ENCODE measurements around the gene GRAMD2B.

The GRAMD2B gene

DNA sequence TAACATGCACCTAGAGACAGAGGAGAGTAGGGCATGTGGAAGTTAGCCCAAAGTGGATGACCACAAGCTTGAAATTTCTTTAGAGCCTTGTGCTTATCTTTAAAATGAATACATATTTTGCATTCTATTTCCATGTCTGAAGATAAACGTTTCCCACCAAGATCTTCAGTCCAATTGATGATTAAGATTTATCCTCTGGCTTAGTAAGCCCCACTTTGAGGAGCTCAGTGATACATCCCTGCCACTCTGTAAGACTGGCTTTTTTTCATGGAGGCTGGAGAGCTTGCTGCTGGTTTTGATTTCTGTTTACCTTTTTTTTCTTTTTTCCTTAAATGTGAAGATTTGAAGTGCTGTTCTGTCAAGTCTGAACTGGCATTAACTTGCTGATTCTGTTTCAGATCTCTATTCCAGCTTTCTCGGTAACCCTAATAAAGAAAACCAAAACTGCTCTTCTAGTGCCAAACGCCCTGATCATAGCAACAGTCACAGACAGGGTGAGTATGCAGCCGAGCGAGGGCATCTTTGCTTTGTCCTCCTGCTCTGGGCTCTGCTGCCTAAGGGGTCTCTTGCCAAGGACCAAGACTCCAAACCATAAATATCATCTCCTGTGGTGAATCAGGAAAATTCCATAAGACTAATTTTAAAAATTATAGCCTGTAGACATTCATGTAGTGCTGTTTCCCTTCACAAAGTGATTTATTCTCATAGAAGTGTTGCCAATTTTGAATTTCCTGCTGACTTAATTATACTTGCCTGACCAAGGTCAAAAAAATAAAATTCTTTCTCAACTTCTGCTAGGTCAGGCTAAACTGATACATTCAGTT is 54.3 kb downstream of the GRAMD2B start:
- Histone ChIP-seq H3K36me3 (ENCODE audit: insufficient read depth, low read length) (no peaks in the 10 kb centered on the region), H3K4me1 (ENCODE audit: insufficient read depth, low read length) (no peaks in the 10 kb centered on the region), H2AFZ (ENCODE audit: low read depth, low read length) (no peak overlapping the region), H3K9me3 (ENCODE audit: low read length) (no peaks in the 10 kb centered on the region), H3K4me3 (ENCODE audit: low read length) (no peak overlapping the region), H3K27me3 (ENCODE audit: insufficient read depth, low read length) (no peaks in the 10 kb centered on the region)

DNA sequence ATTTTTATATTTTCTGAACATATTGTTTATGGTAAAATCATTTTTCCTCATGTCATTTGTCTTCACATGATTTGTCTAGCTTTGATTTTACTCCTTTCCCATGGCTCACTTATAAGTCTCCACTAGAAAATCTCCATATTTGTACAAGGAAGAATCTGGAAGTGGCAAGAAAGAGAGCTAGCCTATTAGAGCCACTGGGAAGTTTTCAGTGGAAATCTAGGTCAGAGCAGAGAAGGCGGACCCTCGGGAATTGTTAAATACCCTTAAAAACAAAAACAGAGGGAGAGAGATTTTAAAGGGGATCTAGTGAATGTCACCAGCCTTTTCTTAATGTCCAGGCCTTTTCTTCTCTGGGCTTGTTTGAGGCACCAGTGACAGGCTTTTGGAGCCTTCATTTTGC is 56.6 kb downstream of the GRAMD2B start:
- Histone ChIP-seq H2AFZ (ENCODE audit: low read depth, low read length) (no peak overlapping the region), H3K27me3 (ENCODE audit: insufficient read depth, low read length) (no peaks in the 10 kb centered on the region), H3K36me3 (ENCODE audit: insufficient read depth, low read length) (no peaks in the 10 kb centered on the region), H3K4me3 (ENCODE audit: low read length) (no peak overlapping the region), H3K4me1 (ENCODE audit: insufficient read depth, low read length) (no peaks in the 10 kb centered on the region), H3K9me3 (ENCODE audit: low read length) (no peaks in the 10 kb centered on the region)

DNA sequence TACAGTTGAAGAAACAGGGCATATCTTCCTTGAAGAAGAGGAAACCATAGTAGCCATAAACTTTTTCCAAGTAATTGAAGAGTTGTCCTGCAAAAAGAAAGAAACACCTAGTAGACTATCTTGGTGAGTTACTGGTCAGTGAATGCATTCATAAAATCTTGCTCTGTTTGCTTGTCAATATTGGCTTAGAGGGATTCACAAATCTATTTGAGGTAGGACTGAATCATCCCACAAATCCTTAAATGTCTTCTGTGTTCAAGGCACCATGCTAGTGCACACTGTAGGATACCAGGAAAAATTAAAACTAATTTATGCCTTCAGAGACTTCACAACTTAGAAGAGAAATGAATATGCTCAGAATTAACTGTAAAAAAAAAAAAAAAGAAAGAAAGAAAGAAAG is 57.6 kb downstream of the GRAMD2B start:
- H2AFZ ChIP-seq (ENCODE audit: low read depth, low read length) = no peak overlapping the region
- no peaks in the 10 kb centered on the region for H3K36me3 ChIP-seq (ENCODE audit: insufficient read depth, low read length)
- H3K4me3 ChIP-seq (ENCODE audit: low read length) = no peak overlapping the region
- no peaks in the 10 kb centered on the region for H3K4me1 ChIP-seq (ENCODE audit: insufficient read depth, low read length)
- no peaks in the 10 kb centered on the region for H3K9me3 ChIP-seq (ENCODE audit: low read length)
- H3K27me3 ChIP-seq (ENCODE audit: insufficient read depth, low read length) = no peaks in the 10 kb centered on the region

DNA sequence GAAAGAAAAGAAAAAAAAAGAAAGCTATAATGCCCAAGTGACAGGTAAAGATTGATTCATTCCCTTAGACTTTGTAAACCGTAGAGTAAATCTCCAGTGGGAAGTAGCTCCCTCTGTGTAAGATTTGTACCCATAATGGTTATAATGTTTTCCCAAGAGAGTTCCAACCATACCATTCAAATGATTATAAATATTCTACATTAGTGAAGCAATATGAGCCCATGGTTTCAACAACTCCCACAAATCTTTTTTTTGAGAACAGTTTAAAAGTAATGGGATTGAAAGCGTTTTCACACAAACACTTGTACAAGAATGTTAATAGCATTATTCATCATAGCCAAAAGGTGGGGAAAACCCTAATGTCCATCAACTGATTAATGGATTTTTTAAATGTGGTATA is 58.0 kb downstream of the GRAMD2B start:
- H3K4me3 ChIP-seq (ENCODE audit: low read length) = no peak overlapping the region

GRCh38 chr5:126482591-126482990 is 59.4 kb downstream of the GRAMD2B start:
- H2AFZ ChIP-seq (ENCODE audit: low read depth, low read length) = no peak overlapping the region
- H3K9me3 ChIP-seq (ENCODE audit: low read length) = no peaks in the 10 kb centered on the region
- H3K4me3 ChIP-seq (ENCODE audit: low read length) = no peak overlapping the region
- no peaks in the 10 kb centered on the region for H3K27me3 ChIP-seq (ENCODE audit: insufficient read depth, low read length)
- H3K36me3 ChIP-seq (ENCODE audit: insufficient read depth, low read length) = no peaks in the 10 kb centered on the region
- no peaks in the 10 kb centered on the region for H3K4me1 ChIP-seq (ENCODE audit: insufficient read depth, low read length)

More for the DNA sequence above, 58.0 kb downstream of the GRAMD2B start:
- no peaks in the 10 kb centered on the region for H3K9me3 ChIP-seq (ENCODE audit: low read length)
- no peaks in the 10 kb centered on the region for H3K36me3 ChIP-seq (ENCODE audit: insufficient read depth, low read length)
- no peak overlapping the region for H2AFZ ChIP-seq (ENCODE audit: low read depth, low read length)
- H3K4me1 ChIP-seq (ENCODE audit: insufficient read depth, low read length) = no peaks in the 10 kb centered on the region
- no peaks in the 10 kb centered on the region for H3K27me3 ChIP-seq (ENCODE audit: insufficient read depth, low read length)

GRCh38 chr5:126483156-126483555 is 59.9 kb downstream of the GRAMD2B start:
- Histone ChIP-seq H3K4me3 (ENCODE audit: low read length) (no peak overlapping the region), H2AFZ (ENCODE audit: low read depth, low read length) (no peak overlapping the region), H3K36me3 (ENCODE audit: insufficient read depth, low read length) (no peaks in the 10 kb centered on the region), H3K9me3 (ENCODE audit: low read length) (no peaks in the 10 kb centered on the region), H3K27me3 (ENCODE audit: insufficient read depth, low read length) (no peaks in the 10 kb centered on the region), H3K4me1 (ENCODE audit: insufficient read depth, low read length) (peaks cover 1% of the 10 kb centered on the region)

- Histone ChIP-seq H3K4me1 (ENCODE audit: insufficient read depth, low read length) (peaks cover 11% of the 10 kb centered on the region), H2AFZ (ENCODE audit: low read depth, low read length) (no peak overlapping the region), H3K4me3 (ENCODE audit: low read length) (no peak overlapping the region), H3K36me3 (ENCODE audit: insufficient read depth, low read length) (no peaks in the 10 kb centered on the region), H3K9me3 (ENCODE audit: low read length) (no peaks in the 10 kb centered on the region), H3K27me3 (ENCODE audit: insufficient read depth, low read length) (no peaks in the 10 kb centered on the region)
These were observed 61.0 kb downstream of the GRAMD2B start for GRCh38 chr5:126484253-126484652.

GRCh38 chr5:126486332-126486731 is 63.1 kb downstream of the GRAMD2B start:
- no peaks in the 10 kb centered on the region for H3K36me3 ChIP-seq (ENCODE audit: insufficient read depth, low read length)
- no peak overlapping the region for H2AFZ ChIP-seq (ENCODE audit: low read depth, low read length)
- no peaks in the 10 kb centered on the region for H3K27me3 ChIP-seq (ENCODE audit: insufficient read depth, low read length)
- H3K9me3 ChIP-seq (ENCODE audit: low read length) = no peaks in the 10 kb centered on the region
- no peak overlapping the region for H3K4me3 ChIP-seq (ENCODE audit: low read length)
- peaks cover 31% of the 10 kb centered on the region for H3K4me1 ChIP-seq (ENCODE audit: insufficient read depth, low read length)

DNA sequence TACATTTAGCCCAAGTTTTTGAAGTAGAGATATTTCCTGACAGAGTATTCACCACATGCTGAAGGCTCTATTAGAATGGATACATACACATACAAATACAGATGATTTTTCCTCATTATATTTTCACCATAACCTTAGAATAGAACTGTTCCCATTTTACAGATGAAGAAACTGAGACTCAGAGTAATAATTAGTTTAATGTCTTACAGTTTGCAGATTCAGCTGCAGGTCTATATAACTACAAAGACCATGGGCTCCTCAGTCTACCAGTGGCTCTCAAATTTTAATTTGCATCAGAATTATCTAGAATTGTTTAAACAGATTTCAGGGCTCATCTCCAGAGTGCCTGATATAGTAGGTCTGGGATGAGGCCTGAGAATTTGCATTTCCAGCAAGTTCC is 64.4 kb downstream of the GRAMD2B start:
- Histone ChIP-seq H3K27me3 (ENCODE audit: insufficient read depth, low read length) (no peaks in the 10 kb centered on the region), H3K4me3 (ENCODE audit: low read length) (no peak overlapping the region), H3K36me3 (ENCODE audit: insufficient read depth, low read length) (no peaks in the 10 kb centered on the region), H3K9me3 (ENCODE audit: low read length) (no peaks in the 10 kb centered on the region), H3K4me1 (ENCODE audit: insufficient read depth, low read length) (peaks cover 33% of the 10 kb centered on the region), H2AFZ (ENCODE audit: low read depth, low read length) (no peak overlapping the region)

DNA sequence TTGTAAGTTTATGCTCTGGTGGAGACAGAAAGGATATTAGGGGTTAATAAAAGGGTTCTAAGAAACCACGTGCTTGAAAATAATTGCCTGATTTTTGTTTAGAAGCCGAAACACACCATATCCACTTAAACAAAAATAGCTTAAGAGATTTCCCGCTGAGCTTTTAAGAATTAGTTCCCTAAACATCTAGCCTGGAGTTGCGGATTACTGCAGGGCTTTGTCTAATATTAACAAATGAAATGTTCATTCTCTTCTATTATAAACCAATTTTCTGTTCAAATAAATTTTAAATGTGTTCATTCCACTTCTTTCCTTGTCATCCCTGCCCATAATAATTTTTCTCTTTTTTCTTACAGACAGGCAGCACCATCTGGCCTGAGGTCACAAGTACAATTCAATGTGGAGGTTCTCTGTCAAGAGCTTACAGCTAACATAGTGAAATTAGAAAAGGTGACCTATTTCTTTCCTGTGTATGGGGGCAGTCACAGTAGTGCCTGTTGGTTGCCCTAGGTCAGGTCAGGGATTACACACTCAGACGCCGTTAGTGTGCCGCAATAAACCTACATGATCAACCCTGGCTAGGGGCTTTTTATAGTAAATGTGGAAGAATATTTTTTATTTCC is 65.3 kb downstream of the GRAMD2B start:
- H3K36me3 ChIP-seq (ENCODE audit: insufficient read depth, low read length) = no peaks in the 10 kb centered on the region
- H2AFZ ChIP-seq (ENCODE audit: low read depth, low read length) = no peak overlapping the region

GRCh38 chr5:126490167-126490940 is 67.1 kb downstream of the GRAMD2B start:
- Histone ChIP-seq H3K4me3 (ENCODE audit: low read length) (no peak overlapping the region), H3K36me3 (ENCODE audit: insufficient read depth, low read length) (no peaks in the 10 kb centered on the region)

More for the DNA sequence above, 65.3 kb downstream of the GRAMD2B start:
- Histone ChIP-seq H3K27me3 (ENCODE audit: insufficient read depth, low read length) (no peaks in the 10 kb centered on the region), H3K9me3 (ENCODE audit: low read length) (no peaks in the 10 kb centered on the region), H3K4me3 (ENCODE audit: low read length) (no peak overlapping the region), H3K4me1 (ENCODE audit: insufficient read depth, low read length) (peaks cover 33% of the 10 kb centered on the region)

GRCh38 chr5:126492939-126493338 is 69.7 kb downstream of the GRAMD2B start:
- Histone ChIP-seq H3K27me3 (ENCODE audit: insufficient read depth, low read length) (no peaks in the 10 kb centered on the region), H3K4me1 (ENCODE audit: insufficient read depth, low read length) (peaks cover 33% of the 10 kb centered on the region), H2AFZ (ENCODE audit: low read depth, low read length) (no peak overlapping the region), H3K36me3 (ENCODE audit: insufficient read depth, low read length) (no peaks in the 10 kb centered on the region), H3K9me3 (ENCODE audit: low read length) (no peaks in the 10 kb centered on the region), H3K4me3 (ENCODE audit: low read length) (no peak overlapping the region)

More at GRCh38 chr5:126490167-126490940, 67.1 kb downstream of the GRAMD2B start:
- no peaks in the 10 kb centered on the region for H3K27me3 ChIP-seq (ENCODE audit: insufficient read depth, low read length)
- no peaks in the 10 kb centered on the region for H3K9me3 ChIP-seq (ENCODE audit: low read length)
- H2AFZ ChIP-seq (ENCODE audit: low read depth, low read length) = no peak overlapping the region
- peaks cover 33% of the 10 kb centered on the region for H3K4me1 ChIP-seq (ENCODE audit: insufficient read depth, low read length)

DNA sequence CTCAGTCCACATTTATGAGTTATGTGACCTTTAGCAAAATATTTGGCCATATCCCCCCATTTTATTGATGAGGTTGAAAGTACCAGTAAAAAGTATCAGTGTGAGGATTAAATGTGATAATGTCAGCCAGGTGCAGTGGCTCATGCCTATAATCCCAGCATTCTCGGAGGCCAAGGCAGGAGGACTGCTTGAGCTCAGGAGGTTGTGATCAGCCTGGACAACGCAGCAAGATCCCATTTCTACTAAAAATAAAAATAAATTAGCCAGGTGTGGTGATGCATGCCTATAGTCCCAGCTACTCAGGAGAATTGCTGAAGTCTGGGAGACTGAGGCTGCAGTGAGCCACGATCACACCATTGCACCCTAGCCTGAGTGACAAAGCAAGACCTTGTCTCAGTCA is 71.2 kb downstream of the GRAMD2B start:
- peaks cover 21% of the 10 kb centered on the region for H3K4me1 ChIP-seq (ENCODE audit: insufficient read depth, low read length)
- no peak overlapping the region for H3K4me3 ChIP-seq (ENCODE audit: low read length)
- H3K36me3 ChIP-seq (ENCODE audit: insufficient read depth, low read length) = no peaks in the 10 kb centered on the region
- no peaks in the 10 kb centered on the region for H3K27me3 ChIP-seq (ENCODE audit: insufficient read depth, low read length)
- no peak overlapping the region for H2AFZ ChIP-seq (ENCODE audit: low read depth, low read length)
- H3K9me3 ChIP-seq (ENCODE audit: low read length) = no peaks in the 10 kb centered on the region
